ENCODE data around the gene ARHGAP42.

ARHGAP42 gene

GRCh38 chr11:101032991-101033390 is 345.9 kb downstream of the ARHGAP42 start:
- H3K4me3 ChIP-seq (ENCODE audit: low read length) = no peak overlapping the region
- H3K4me1 ChIP-seq (ENCODE audit: control insufficient read depth, low read length) = no peaks in the 10 kb centered on the region
- H3K9me3 ChIP-seq (ENCODE audit: control insufficient read depth, insufficient read depth, low read length) = no peaks in the 10 kb centered on the region
- no peaks in the 10 kb centered on the region for H3K79me2 ChIP-seq (ENCODE audit: control insufficient read depth, low read length)
- H3K4me2 ChIP-seq (ENCODE audit: low read length) = no peak overlapping the region
- no peaks in the 10 kb centered on the region for H3K27me3 ChIP-seq (ENCODE audit: control insufficient read depth, low read length)
- H3K9me2 ChIP-seq (replicated peaks; ENCODE audit: control insufficient read depth, low read length) = no peaks in the 10 kb centered on the region
- H4K20me1 ChIP-seq (ENCODE audit: control insufficient read depth, insufficient read depth, low read depth, low read length) = no peaks in the 10 kb centered on the region
- no peak overlapping the region for H3K27ac ChIP-seq (ENCODE audit: low read depth, low read length)
- H3F3A ChIP-seq (ENCODE audit: control insufficient read depth, insufficient read depth) = no peaks in the 10 kb centered on the region
- no peak for TF ChIP-seq EZH2phosphoT487 (IDR thresholded peaks at IDR 0.05; ENCODE audit: borderline replicate concordance, low read length)
- TF ChIP-seq, protein P1, sequence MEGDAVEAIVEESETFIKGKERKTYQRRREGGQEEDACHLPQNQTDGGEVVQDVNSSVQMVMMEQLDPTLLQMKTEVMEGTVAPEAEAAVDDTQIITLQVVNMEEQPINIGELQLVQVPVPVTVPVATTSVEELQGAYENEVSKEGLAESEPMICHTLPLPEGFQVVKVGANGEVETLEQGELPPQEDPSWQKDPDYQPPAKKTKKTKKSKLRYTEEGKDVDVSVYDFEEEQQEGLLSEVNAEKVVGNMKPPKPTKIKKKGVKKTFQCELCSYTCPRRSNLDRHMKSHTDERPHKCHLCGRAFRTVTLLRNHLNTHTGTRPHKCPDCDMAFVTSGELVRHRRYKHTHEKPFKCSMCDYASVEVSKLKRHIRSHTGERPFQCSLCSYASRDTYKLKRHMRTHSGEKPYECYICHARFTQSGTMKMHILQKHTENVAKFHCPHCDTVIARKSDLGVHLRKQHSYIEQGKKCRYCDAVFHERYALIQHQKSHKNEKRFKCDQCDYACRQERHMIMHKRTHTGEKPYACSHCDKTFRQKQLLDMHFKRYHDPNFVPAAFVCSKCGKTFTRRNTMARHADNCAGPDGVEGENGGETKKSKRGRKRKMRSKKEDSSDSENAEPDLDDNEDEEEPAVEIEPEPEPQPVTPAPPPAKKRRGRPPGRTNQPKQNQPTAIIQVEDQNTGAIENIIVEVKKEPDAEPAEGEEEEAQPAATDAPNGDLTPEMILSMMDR (IDR thresholded peaks at IDR 0.05; ENCODE audit: low read depth, low read length, poor library complexity, severe bottlenecking) = no peak
- no peaks in the 10 kb centered on the region for H3K36me3 ChIP-seq (ENCODE audit: control insufficient read depth, low read length)

- Histone ChIP-seq H3K79me2 (ENCODE audit: control insufficient read depth, low read length) (no peaks in the 10 kb centered on the region), H3K9me3 (ENCODE audit: control insufficient read depth, insufficient read depth, low read length) (no peaks in the 10 kb centered on the region), H3K27me3 (ENCODE audit: control insufficient read depth, low read length) (no peaks in the 10 kb centered on the region), H3K36me3 (ENCODE audit: control insufficient read depth, low read length) (no peaks in the 10 kb centered on the region), H3K9me2 (replicated peaks; ENCODE audit: control insufficient read depth, low read length) (no peaks in the 10 kb centered on the region), H3K4me2 (ENCODE audit: low read length) (no peak overlapping the region), H3K4me1 (ENCODE audit: control insufficient read depth, low read length) (no peaks in the 10 kb centered on the region), H3K27ac (ENCODE audit: low read depth, low read length) (no peak overlapping the region), H3F3A (ENCODE audit: control insufficient read depth, insufficient read depth) (no peaks in the 10 kb centered on the region), H3K4me3 (ENCODE audit: low read length) (no peak overlapping the region), H4K20me1 (ENCODE audit: control insufficient read depth, insufficient read depth, low read depth, low read length) (no peaks in the 10 kb centered on the region)
- TF ChIP-seq, protein P1 (IDR thresholded peaks at IDR 0.05; ENCODE audit: low read depth, low read length, poor library complexity, severe bottlenecking) = no peak
- TF ChIP-seq EZH2phosphoT487 (IDR thresholded peaks at IDR 0.05; ENCODE audit: borderline replicate concordance, low read length) = no peak
Observed at GRCh38 chr11:101034076-101034475, 347.0 kb downstream of the ARHGAP42 start.

GRCh38 chr11:101035872-101036271 is 348.8 kb downstream of the ARHGAP42 start:
- no peaks in the 10 kb centered on the region for H3K4me1 ChIP-seq (ENCODE audit: control insufficient read depth, low read length)
- TF ChIP-seq, protein P1 (IDR thresholded peaks at IDR 0.05; ENCODE audit: low read depth, low read length, poor library complexity, severe bottlenecking) = no peak
- no peak for TF ChIP-seq EZH2phosphoT487 (IDR thresholded peaks at IDR 0.05; ENCODE audit: borderline replicate concordance, low read length)

More at GRCh38 chr11:101035872-101036271, 348.8 kb downstream of the ARHGAP42 start:
- Histone ChIP-seq H3K4me3 (ENCODE audit: low read length) (no peak overlapping the region), H4K20me1 (ENCODE audit: control insufficient read depth, insufficient read depth, low read depth, low read length) (no peaks in the 10 kb centered on the region), H3K9me3 (ENCODE audit: control insufficient read depth, insufficient read depth, low read length) (no peaks in the 10 kb centered on the region), H3K4me2 (ENCODE audit: low read length) (no peak overlapping the region), H3K36me3 (ENCODE audit: control insufficient read depth, low read length) (no peaks in the 10 kb centered on the region), H3K27me3 (ENCODE audit: control insufficient read depth, low read length) (no peaks in the 10 kb centered on the region), H3F3A (ENCODE audit: control insufficient read depth, insufficient read depth) (no peaks in the 10 kb centered on the region), H3K27ac (ENCODE audit: low read depth, low read length) (no peak overlapping the region), H3K9me2 (replicated peaks; ENCODE audit: control insufficient read depth, low read length) (no peaks in the 10 kb centered on the region), H3K79me2 (ENCODE audit: control insufficient read depth, low read length) (no peaks in the 10 kb centered on the region)
